ENCODE measurements around the gene FAM217B.

GRCh38 chr20:59912609-59913008 lies 27.6 kb upstream of the FAM217B start:
- TF ChIP-seq CTCF (IDR thresholded peaks at IDR 0.05) (no peak), POLR2A (IDR thresholded peaks at IDR 0.05) (no peak)
